Muscle layer of colon (tissue), 2 donors: ENCODE results near the gene FBXO24.

Source experiments
- H3K27ac ChIP-seq: one replicate; pipeline ENCODE4 v1.7.0; 2013; ENCODE audit warnings: low read depth, mild to moderate bottlenecking, low read length, moderate library complexity
- H3K27me3 ChIP-seq, 2 donors: one replicate each; pipeline ENCODE4 v1.7.0; 2013; ENCODE audit warnings: low read length in 2 of 2, mild to moderate bottlenecking in 2 of 2; ENCODE audit not compliant: insufficient read depth in 2 of 2, control insufficient read depth in 1 of 2
- H3K36me3 ChIP-seq: one replicate; pipeline ENCODE4 v1.7.0; 2013; ENCODE audit warnings: mild to moderate bottlenecking, low read length; ENCODE audit not compliant: insufficient read depth
- H3K4me1 ChIP-seq: one replicate; pipeline ENCODE4 v1.7.0; 2013; ENCODE audit warnings: mild to moderate bottlenecking, low read length; ENCODE audit not compliant: insufficient read depth
- H3K4me3 ChIP-seq, 2 donors: one replicate each; pipeline ENCODE4 v1.7.0; 2013; ENCODE audit warnings: low read length in 2 of 2, low read depth in 1 of 2, mild to moderate bottlenecking in 1 of 2, moderate library complexity in 1 of 2
- H3K9ac ChIP-seq: one replicate; pipeline ENCODE4 v1.7.0; 2013; ENCODE audit warnings: low read length
- H3K9me3 ChIP-seq: one replicate; pipeline ENCODE4 v1.7.0; 2013; ENCODE audit warnings: mild to moderate bottlenecking, low read length
- donor health status: abdominal sarcoma.
- donor health status: Adenocarcinoma of cecum.

Gene FBXO24

DNA sequence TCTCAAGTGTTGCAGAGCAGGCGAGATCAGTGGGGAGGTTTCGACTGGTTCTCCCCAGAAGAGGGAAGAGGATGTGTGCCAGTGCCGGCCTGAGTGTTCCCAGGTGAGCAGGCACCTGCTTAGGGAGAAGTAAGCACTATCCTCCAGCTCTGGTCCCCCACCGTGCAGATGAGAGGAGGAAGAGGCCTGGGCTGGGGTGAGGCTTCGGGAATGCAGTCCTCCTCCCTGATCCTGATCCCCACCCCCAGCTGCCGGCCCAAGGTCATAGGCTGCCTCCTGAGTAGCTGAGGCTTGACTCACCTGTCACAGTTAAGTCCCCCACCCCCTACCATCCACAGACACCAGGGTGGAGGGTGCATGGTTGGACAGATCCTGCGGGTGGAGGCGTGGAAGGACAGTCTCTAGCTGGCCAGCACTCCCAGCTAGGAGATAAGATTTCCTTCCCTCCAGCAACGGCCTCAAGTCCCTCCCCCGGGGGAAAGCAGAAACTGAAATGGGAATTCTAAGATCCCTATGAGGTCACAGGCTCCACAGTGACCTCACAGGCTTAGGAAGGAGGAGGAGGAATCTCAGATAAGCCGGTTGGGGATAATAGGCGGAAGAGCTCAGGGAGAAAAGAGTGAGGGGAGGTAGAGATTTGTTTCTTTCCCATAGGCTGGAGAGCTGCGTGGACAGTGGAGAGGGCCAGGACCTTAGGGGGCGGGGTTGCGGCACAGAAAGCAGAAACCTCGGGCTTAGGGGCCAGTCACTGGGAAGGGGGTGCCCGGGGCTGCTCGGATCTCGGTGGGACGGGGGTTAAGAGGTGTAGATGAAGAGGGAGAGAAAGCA, 1.2 kb upstream of the FBXO24 start:
- Histone ChIP-seq H3K36me3 (peaks cover 24% of the 10 kb centered on the region), H3K27me3 (peaks cover 0 to under 1% of the 10 kb centered on the region in 2 donors), H3K9me3 (no peaks in the 10 kb centered on the region), H3K9ac (peak overlapping the region; percentile 65), H3K4me3 (peak overlapping the region; percentile 85 to 89), H3K4me1 (peaks cover 23% of the 10 kb centered on the region), H3K27ac (peak overlapping the region; percentile 86)

DNA sequence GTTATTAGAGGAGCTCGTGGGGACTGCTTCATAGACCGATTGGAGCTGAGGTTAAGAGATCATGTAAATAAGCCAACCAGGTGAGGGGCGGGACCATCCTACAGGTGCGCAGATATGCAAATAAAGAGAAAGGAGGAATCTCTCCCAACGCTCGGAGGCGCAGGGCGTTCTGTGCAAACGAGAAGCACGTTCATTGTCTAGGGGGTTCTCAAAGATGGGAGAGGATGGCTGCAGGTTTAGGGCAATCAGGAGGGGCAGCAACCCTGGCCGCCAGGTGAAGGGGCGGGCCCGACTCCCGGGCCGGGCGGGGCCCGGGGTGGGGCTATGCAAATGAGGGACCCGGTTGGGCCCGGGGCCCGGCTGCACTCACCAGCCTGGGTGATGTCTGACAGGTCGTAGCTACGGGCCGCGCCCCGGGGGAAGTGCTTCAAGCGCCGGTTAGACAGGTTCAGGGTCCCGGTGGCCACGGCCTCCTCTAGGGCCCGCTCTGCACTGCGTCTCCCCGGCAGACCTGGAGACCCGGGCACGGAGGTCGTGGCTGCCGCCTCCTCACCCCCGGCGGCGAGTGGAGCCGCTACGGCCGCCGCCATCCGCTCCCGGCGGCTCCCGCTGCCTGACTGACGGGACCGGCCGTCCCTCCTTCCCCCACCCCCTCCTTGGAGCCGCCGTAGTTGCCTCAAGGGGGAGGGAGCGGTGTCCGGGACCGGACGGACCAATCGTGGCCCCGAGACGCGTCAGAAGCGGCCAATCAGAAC, 440 bp upstream of the FBXO24 start, which contains the start of gene LRCH4:
Gene LRCH4 (minus strand): TSS at position 619 of the 755 bp plus-strand sequence. CDS start 29 bp downstream, at position 590.
- Histone ChIP-seq H3K9me3 (no peaks in the 10 kb centered on the region), H3K4me1 (peaks cover 23% of the 10 kb centered on the region), H3K27ac (peak within 1 kb of the TSS; percentile 86), H3K4me3 (peak within 1 kb of the TSS; percentile 85 to 89), H3K36me3 (peaks cover 17% of the 10 kb centered on the region), H3K27me3 (peaks cover 5 to 7% of the 10 kb centered on the region in 2 donors), H3K9ac (peak within 1 kb of the TSS; percentile 65)

DNA sequence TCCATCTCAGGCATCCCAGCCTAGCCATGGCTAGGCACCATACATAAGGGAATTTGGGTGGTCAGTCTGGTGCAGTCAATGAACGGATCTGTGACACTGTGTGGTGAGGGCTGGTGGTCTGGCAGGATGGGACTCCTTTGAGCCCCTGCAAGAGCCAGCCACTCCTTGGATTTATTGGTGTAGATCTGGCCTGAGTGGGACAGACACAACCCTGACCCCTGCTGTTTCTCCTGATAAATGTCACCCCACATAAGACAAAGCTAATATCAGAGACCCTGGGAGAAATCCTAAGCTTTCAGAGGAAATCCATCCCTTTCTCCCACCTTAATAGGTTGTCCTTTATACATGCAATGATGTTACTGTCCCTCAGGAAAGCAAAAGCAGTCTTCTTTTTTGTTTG, 2.3 kb downstream of the FBXO24 start:
- Histone ChIP-seq H3K36me3 (no peaks in the 10 kb centered on the region), H3K9me3 (no peaks in the 10 kb centered on the region), H3K9ac (no peak overlapping the region), H3K27ac (no peak overlapping the region), H3K4me3 (no peak overlapping the region), H3K4me1 (peaks cover 16% of the 10 kb centered on the region), H3K27me3 (peaks cover 5 to 7% of the 10 kb centered on the region in 2 donors)

DNA sequence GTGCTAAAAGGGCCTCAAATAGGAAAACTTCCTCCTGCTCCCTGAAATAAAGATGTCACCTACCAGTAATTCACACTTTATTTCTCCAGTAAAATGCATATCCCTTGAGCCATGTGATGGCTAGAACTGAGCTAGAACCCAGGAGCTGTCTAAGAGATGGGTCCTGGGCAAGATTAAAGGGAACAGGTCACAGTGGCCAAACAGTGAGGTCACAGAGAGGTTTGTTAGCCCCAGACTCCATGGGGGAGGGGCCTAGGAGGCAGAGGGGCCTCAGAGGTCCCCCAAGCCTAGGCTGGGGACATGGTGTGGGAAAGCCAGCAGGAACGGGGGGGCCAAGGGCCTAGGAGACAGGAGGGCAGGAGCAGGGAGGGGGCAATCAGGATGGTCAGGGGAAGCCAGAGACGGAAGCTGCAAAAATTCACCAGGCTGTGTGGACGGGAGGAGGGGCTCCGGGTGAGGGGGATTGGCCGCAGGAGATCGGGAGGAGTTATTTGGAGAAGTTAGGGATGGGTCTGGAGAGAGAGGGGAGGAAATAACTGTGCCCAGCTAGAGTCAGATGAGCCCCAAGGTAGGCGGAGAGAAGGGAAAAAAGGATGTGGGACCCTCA, 3.3 kb downstream of the FBXO24 start:
- Histone ChIP-seq H3K4me1 (peaks cover 11% of the 10 kb centered on the region), H3K9ac (no peak overlapping the region), H3K9me3 (no peaks in the 10 kb centered on the region), H3K4me3 (peak overlapping the region in 1 of 2 donors; percentile 35), H3K36me3 (no peaks in the 10 kb centered on the region), H3K27ac (no peak overlapping the region), H3K27me3 (peaks cover 5 to 7% of the 10 kb centered on the region in 2 donors)

DNA sequence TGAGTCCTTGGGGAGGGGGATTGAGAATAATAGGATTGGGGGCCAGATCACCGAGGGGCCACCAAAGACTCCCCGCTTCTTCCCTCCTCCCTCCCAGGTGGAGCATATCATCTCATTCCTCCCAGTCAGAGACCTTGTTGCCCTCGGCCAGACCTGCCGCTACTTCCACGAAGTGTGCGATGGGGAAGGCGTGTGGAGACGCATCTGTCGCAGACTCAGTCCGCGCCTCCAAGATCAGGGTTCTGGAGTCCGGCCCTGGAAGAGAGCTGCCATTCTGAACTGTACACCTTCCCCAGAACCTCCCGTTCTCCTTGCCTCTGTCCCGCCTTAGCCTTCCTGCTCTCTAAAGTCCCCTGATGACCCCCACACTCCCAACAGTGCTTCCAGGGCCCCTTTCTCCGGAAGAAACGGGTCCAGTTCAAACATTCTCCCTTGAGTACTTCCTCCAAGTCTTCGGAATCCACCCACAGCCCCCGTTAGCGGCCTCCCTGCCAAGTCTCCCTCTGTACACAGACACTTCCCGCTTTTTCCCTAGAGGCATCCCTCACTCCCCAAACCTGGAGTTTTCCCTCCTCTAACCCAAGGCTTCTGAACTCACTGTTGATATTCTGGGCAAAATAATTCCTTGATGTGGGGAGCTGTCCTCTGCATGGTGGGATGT, 4.1 kb downstream of the FBXO24 start:
- Histone ChIP-seq H3K9me3 (no peaks in the 10 kb centered on the region), H3K4me3 (peak overlapping the region in 1 of 2 donors; percentile 35), H3K4me1 (peaks cover 4% of the 10 kb centered on the region), H3K36me3 (no peaks in the 10 kb centered on the region), H3K27ac (no peak overlapping the region), H3K9ac (no peak overlapping the region), H3K27me3 (peaks cover 5 to 7% of the 10 kb centered on the region in 2 donors)

DNA sequence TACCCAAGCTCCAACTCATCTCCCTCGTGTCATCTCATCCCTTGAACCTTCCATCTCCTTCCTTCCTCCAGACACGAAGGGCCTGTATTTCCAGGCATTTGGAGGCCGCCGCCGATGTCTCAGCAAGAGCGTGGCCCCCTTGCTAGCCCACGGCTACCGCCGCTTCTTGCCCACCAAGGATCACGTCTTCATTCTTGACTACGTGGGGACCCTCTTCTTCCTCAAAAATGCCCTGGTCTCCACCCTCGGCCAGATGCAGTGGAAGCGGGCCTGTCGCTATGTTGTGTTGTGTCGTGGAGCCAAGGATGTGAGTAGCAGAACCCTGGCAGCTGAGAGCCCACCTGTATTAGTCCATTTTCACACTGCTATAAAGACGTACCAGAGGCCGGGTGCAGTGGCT, 5.5 kb downstream of the FBXO24 start:
- Histone ChIP-seq H3K27me3 (peaks cover 5 to 7% of the 10 kb centered on the region in 2 donors), H3K36me3 (no peaks in the 10 kb centered on the region), H3K4me3 (no peak overlapping the region), H3K4me1 (no peaks in the 10 kb centered on the region), H3K27ac (no peak overlapping the region), H3K9ac (no peak overlapping the region), H3K9me3 (no peaks in the 10 kb centered on the region)

DNA sequence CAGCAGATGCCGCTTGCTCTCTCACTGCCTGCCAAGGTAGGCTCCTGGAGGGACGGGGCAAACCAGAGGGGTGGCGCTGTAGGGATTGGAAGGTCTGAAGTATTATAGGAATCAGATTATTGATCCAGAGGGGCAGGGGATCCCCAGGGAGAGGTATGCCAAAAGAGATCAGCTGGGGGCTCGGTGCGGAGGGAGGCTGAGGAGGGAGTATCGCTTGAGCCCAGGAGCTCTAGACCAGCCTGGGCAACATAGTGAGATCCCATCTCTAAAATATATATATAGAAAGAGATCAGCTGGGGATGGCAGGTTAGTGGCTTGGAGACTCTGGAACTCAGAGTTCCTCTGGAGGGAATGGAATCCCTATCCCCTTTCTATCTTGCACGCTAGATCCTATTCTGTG, 9.1 kb downstream of the FBXO24 start:
- Histone ChIP-seq H3K36me3 (no peaks in the 10 kb centered on the region), H3K9me3 (no peaks in the 10 kb centered on the region), H3K27me3 (peaks cover 2 to 5% of the 10 kb centered on the region in 2 donors), H3K4me1 (no peaks in the 10 kb centered on the region), H3K27ac (no peak overlapping the region), H3K4me3 (no peak overlapping the region), H3K9ac (no peak overlapping the region)

DNA sequence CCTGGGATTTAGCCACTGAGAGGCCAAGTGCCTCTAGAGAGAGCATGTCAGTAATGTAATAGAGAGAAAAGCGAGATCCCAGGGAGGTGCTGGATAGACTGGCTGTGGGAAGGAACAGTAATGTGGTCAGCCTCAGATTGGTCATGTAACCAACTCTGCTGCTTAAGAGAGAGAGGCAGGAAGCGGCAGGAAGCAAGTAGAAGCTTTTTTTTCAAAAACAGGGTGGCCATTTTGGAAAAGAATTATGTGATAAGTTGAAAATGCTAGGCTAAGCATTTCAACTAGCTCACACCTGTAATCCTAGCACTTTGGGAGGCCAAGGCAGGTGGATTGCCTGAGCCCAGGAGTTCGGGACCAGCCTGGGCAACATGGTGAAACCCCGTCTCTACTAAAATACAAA, 12.3 kb downstream of the FBXO24 start:
- H3K27me3 ChIP-seq: no peaks in the 10 kb centered on the region
- H3K9ac ChIP-seq: no peak overlapping the region
- no peaks in the 10 kb centered on the region for H3K9me3 ChIP-seq
- H3K4me1 ChIP-seq: no peaks in the 10 kb centered on the region
- no peak overlapping the region for H3K4me3 ChIP-seq
- H3K36me3 ChIP-seq: no peaks in the 10 kb centered on the region
- no peak overlapping the region for H3K27ac ChIP-seq

DNA sequence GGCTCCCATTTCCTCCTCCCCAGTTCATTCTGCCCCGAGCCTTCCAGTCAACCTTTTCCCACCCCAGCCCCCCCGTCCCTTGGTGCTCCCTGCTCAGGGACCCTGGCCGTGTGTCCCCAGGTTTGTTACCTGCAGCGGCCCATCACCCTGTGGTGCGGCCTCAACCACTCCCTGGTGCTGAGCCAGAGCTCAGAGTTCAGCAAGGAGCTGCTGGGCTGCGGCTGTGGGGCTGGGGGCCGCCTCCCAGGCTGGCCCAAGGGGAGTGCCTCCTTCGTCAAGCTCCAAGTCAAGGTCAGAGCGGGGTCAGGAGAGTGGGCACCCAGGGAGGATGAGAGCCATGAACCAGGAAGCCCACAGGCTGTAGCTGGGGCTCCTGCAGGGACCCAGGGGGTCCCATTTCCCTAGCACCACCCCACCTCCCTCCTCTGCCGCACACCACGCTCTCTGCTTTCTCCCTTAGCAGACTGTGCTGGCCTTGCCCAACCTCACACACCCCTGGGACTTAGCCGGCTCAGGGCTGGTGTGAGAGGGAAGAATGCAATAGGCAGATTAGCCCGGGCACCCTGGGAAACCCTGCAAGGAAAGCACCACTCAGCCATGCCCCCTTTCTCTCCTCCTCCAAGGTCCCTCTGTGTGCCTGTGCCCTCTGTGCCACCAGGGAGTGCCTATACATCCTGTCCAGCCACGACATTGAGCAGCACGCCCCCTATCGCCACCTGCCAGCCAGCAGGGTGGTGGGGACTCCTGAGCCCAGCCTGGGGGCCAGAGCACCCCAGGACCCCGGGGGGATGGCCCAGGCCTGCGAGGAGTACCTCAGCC, 14.0 kb downstream of the FBXO24 start:
- H3K9me3 ChIP-seq: no peaks in the 10 kb centered on the region
- H3K27ac ChIP-seq: no peak overlapping the region
- no peaks in the 10 kb centered on the region for H3K27me3 ChIP-seq
- peaks cover 9% of the 10 kb centered on the region for H3K4me1 ChIP-seq
- H3K36me3 ChIP-seq: no peaks in the 10 kb centered on the region
- no peak overlapping the region for H3K9ac ChIP-seq
- no peak overlapping the region for H3K4me3 ChIP-seq

DNA sequence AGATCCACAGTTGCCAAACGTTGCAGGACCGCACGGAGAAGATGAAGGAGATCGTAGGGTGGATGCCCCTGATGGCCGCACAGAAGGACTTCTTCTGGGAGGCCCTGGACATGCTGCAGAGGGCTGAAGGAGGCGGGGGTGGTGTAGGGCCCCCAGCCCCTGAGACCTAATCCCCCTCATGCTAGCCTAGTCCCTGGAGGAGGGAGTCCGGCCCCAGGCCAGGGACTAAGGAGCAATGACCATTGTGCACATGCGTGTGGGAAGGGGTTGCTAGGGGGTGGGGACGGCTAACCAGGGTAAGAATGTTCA, 14.6 kb downstream of the FBXO24 start:
- Histone ChIP-seq H3K4me3 (no peak overlapping the region), H3K9me3 (no peaks in the 10 kb centered on the region), H3K27me3 (no peaks in the 10 kb centered on the region), H3K36me3 (no peaks in the 10 kb centered on the region), H3K27ac (no peak overlapping the region), H3K9ac (no peak overlapping the region), H3K4me1 (peaks cover 10% of the 10 kb centered on the region)
